Testis (tissue), 2 donors: Measurements from ENCODE around the gene CD300LD.

Experiments
- CTCF ChIP-seq, 3 experiments: fragments of 450-650 bp in 2 of 3; fragments of 200-600 bp in 1 of 3; sonication (generic) in 1 of 3; IDR thresholded peaks; one replicate each; pipeline ENCODE4 v1.5.1; 2016 to 2019; ENCODE audit warnings: antibody characterized with exemption in 3 of 3, mild to moderate bottlenecking in 2 of 3, moderate library complexity in 1 of 3
- POLR2A ChIP-seq: fragments of 450-650 bp; IDR thresholded peaks from one replicate; pipeline ENCODE4 v1.6.1; 2017; ENCODE audit warnings: antibody characterized with exemption, mild to moderate bottlenecking, moderate library complexity

DNA sequence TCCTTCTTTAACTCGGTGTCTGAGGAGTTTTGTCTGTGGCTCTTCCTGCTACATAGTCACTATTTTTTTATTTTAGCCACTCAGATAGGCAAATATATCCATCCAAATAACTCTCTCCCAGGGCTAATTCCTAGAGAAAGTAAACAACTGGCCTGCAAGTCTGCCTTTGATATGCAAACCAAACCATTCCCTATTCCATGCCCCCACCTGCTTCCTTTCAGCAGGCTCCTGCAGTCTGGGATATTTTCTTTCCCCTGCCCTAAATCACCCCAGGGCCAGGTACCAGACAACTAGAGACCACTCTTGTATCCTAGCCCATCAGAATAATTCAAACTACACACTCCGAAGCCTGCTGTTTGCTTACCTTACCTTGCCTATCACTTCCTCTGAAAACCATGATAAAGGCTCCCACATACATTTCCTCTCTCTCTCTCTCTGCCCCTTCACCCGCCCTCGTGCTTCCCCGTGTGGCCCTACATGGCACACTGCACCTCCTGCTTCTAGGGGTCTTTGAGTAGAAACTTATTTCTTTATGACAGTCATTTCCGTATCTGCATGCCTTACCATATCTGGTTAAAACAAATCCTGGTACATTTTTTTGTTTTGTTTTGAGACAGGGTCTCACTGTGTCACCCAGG is 33.1 kb downstream of the CD300LD start:
- TF ChIP-seq POLR2A: no peak
- TF ChIP-seq CTCF (IDR thresholded peaks at IDR 0.05): no peak
